ENCODE results near the gene KCNA2.

- TF ChIP-seq CTCF (IDR thresholded peaks at IDR 0.05), result no peak
- no peak for TF ChIP-seq REST (IDR thresholded peaks at IDR 0.05; ENCODE audit: insufficient read depth in 1 of 2, low read depth in 2 of 2, low read length in 1 of 2)
- no peak for TF ChIP-seq POLR2AphosphoS5 (IDR thresholded peaks at IDR 0.05; ENCODE audit: low read depth, low read length)
These were observed 32.8 kb downstream of the KCNA2 start for GRCh38 chr1:110573314-110573713.

Measured in Panc1 (cell line).